Panc1 (cell line): ENCODE results near the gene MRPL17.

Experiments
- POLR2AphosphoS5 ChIP-seq: IDR thresholded peaks from 2 replicates; pipeline ENCODE4 v1.6.1; 2012; ENCODE audit warnings: mild to moderate bottlenecking, low read depth, low read length, moderate library complexity
- SIN3A ChIP-seq: IDR thresholded peaks from 2 replicates; pipeline ENCODE4 v1.6.1; 2012; ENCODE audit warnings: low read depth, mild to moderate bottlenecking, low read length, moderate library complexity, borderline replicate concordance; ENCODE audit not compliant: insufficient read depth
- TF ChIP-seq, protein P1 (sequence below): fragments of 450-650 bp; IDR thresholded peaks from 2 replicates; pipeline ENCODE4 v1.5.1; 2017; ENCODE audit warnings: mild to moderate bottlenecking

DNA sequence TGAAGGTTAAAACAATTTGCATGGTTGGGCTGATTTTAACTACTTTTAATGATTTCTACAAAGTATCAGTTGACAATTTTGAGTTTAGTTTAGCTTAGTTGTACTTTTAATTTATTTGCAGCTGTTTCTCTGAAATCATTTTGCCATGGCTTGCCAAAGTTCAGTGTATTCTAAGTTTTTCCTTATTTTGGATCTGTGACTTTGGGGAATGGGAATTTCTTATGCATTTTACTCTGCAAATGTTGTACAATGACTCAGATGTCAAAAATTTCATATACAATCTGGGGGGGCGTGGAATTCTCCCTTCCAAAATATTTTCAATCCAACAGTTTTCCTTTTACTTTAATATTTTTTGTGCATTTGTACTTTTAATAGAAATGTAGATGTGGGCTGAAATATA is 18.6 kb downstream of the MRPL17 start:
- TF ChIP-seq, protein P1, sequence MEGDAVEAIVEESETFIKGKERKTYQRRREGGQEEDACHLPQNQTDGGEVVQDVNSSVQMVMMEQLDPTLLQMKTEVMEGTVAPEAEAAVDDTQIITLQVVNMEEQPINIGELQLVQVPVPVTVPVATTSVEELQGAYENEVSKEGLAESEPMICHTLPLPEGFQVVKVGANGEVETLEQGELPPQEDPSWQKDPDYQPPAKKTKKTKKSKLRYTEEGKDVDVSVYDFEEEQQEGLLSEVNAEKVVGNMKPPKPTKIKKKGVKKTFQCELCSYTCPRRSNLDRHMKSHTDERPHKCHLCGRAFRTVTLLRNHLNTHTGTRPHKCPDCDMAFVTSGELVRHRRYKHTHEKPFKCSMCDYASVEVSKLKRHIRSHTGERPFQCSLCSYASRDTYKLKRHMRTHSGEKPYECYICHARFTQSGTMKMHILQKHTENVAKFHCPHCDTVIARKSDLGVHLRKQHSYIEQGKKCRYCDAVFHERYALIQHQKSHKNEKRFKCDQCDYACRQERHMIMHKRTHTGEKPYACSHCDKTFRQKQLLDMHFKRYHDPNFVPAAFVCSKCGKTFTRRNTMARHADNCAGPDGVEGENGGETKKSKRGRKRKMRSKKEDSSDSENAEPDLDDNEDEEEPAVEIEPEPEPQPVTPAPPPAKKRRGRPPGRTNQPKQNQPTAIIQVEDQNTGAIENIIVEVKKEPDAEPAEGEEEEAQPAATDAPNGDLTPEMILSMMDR: no peak
- TF ChIP-seq POLR2AphosphoS5 (no peak), SIN3A (no peak)
